Measurements from ENCODE around the gene UNC13C.

- TF ChIP-seq POLR2A (IDR thresholded peaks at IDR 0.05; ENCODE audit: low read depth, low read length) (no peak), POLR2AphosphoS5 (IDR thresholded peaks at IDR 0.05; ENCODE audit: insufficient read depth, low read depth, low read length) (no peak), EZH2 (IDR thresholded peaks at IDR 0.05; ENCODE audit: borderline replicate concordance, low read depth, low read length, severe bottlenecking) (no peak)
- TF ChIP-seq, protein P1, sequence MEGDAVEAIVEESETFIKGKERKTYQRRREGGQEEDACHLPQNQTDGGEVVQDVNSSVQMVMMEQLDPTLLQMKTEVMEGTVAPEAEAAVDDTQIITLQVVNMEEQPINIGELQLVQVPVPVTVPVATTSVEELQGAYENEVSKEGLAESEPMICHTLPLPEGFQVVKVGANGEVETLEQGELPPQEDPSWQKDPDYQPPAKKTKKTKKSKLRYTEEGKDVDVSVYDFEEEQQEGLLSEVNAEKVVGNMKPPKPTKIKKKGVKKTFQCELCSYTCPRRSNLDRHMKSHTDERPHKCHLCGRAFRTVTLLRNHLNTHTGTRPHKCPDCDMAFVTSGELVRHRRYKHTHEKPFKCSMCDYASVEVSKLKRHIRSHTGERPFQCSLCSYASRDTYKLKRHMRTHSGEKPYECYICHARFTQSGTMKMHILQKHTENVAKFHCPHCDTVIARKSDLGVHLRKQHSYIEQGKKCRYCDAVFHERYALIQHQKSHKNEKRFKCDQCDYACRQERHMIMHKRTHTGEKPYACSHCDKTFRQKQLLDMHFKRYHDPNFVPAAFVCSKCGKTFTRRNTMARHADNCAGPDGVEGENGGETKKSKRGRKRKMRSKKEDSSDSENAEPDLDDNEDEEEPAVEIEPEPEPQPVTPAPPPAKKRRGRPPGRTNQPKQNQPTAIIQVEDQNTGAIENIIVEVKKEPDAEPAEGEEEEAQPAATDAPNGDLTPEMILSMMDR (IDR thresholded peaks at IDR 0.05; ENCODE audit: extremely low read depth in 1 of 2, insufficient read depth in 1 of 2, low read depth in 1 of 2, low read length in 2 of 2), result no peak
- TF ChIP-seq, protein P2, sequence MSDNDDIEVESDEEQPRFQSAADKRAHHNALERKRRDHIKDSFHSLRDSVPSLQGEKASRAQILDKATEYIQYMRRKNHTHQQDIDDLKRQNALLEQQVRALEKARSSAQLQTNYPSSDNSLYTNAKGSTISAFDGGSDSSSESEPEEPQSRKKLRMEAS (IDR thresholded peaks at IDR 0.05; ENCODE audit: insufficient read depth, insufficient read length), result no peak
These were observed 522.1 kb downstream of the UNC13C start for GRCh38 chr15:54500330-54500729.

All from endothelial cell of umbilical vein (primary cell).